Iris pigment epithelial cell (primary cell): ENCODE results near the gene CUEDC2.
"Not testable (repeated sequence)": the region's sequence is repeated elsewhere in the genome, so short reads cannot be mapped to it uniquely, and the experiment has no call there.

Experiments used
- DNase-seq: peaks from one replicate; pipeline ENCODE4 v3.0.0-alpha.2; 2011; ENCODE audit warnings: low read depth

CUEDC2 gene

DNA sequence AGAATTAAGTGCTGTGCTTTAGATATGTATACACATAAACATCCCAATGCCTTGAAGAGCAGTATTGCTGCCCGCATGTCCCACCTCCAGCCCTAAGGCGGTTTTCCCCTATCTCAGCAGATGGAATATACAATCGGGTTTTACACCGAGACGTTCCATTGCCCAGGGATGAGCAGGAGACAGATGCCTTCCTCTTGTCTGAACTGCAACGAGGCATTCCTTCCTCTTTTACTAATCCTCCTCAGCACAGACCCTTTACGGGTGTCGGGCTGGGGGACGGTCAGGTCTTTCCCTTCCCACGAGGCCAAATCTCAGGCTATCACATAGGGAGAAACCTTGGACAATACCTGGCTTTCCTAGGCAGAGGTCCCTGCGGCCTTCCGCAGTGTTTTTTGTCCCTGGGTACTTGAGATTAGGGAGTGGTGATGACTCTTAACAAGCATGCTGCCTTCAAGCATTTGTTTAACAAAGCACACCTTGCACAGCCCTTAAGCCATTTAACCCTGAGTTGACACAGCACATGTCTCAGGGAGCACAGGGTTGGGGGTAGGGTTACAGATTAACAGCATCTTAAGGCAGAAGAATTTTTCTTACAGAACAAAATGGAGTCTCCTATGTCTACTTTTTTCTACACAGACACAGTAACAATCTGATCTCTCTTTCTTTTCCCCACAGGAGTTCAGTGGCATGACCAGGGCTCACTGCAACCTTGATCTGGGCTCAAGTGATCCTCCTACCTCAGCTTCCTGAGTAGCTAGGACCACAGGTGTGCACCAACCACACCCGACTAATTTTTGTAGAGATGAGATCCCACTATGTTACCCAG is 22.5 kb upstream of the CUEDC2 start:
- not testable (repeated sequence) for DNase-seq

DNA sequence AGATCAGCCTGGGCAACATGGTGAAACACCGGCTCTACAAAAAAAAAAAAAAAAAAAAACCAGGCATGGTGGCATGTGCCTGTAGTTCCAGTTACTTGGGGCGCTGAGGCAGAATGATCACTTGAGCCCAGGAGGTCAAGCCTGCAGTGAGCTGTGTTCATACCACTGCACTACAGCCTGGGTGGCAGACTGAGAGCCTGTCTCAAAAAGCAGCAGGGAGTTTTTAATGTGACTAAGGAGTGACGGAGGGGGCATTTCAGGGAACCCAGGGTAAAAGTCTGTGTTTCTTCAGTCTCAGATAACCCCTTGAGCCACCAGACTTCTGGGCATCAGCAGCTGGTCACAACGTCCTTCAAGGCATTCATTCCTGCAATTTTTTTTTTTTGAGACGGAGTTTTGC is 21.1 kb upstream of the CUEDC2 start:
- DNase-seq, result peak; percentile 17

DNA sequence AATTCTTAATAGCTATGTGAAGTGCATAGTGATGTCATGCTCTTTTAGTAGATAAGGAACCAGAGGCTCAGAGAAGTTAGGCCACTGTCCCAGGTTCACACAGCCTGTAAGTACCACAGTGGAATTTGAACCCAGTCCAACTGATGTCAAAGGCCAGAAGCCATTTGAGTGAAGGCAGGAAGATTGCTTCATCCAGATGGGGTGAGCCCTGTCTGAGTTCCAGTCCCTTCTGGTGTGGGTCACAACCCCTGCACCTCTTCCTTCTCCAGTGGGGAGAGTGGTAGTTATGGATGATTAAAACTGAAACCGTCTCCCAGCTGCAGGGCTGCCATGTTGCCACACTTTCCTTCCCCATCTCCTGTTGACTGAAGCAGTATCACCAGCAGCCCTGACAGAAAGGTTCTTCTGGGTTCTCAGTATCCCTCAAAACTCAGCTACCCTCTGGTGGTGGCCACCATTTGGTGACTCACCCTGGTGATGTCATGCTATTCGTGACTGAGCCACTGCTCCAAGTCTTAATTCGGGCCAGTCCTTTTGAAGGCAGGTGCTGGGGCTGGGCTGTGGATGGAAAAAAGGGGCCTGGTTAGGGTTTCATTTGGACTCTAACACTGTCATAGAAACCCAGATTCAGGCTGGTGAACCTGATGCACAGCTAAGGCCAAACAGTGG is 20.4 kb upstream of the CUEDC2 start:
- DNase-seq, result peak; percentile 72

DNA sequence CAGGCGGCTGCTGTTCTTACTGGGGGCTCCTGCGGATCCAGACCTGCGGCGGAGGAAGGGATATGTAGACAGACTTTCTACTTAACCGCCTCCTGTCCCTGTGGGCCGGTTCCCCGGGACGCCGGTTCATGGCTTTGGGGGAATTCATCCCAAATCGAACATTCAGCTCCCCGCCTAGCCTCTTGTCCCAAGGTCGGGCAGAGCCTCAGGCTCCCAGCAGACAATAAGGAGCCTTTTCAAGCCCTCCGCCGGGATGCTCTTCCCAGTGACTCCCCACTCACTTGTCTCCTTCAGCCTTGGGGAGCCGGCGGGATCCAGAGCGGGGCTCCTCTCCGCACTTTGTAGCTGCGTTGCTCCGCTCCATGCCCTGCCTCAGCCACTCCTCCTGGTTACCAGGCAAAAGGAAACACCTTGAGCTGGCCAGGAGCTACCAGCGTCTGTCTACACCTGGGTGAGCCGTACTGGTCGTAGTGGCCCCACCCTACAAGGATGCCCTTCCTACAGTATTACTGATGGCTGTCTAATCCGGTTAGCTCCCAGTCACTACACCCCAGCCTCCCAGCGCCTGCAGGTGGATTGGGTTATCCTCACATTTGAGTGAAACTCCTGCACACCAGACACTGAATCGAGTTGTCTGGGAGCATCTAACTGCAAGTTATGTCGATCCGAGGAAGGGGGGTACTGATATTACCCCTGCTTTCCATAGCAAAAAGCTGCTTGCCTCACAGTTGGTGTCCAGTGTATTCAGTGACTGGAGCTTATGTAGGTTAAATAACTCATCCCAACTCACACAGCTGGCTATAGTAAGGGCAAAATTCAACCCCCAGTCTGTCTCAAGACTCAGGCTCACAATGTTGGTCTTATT is 19.0 kb upstream of the CUEDC2 start, which contains the start of gene C10orf95:
Gene C10orf95, minus strand, starts transcription at position 439 of the 865 bp plus-strand sequence. CDS start 450 bp downstream, outside the sequence.
- DNase-seq, result no peak

DNA sequence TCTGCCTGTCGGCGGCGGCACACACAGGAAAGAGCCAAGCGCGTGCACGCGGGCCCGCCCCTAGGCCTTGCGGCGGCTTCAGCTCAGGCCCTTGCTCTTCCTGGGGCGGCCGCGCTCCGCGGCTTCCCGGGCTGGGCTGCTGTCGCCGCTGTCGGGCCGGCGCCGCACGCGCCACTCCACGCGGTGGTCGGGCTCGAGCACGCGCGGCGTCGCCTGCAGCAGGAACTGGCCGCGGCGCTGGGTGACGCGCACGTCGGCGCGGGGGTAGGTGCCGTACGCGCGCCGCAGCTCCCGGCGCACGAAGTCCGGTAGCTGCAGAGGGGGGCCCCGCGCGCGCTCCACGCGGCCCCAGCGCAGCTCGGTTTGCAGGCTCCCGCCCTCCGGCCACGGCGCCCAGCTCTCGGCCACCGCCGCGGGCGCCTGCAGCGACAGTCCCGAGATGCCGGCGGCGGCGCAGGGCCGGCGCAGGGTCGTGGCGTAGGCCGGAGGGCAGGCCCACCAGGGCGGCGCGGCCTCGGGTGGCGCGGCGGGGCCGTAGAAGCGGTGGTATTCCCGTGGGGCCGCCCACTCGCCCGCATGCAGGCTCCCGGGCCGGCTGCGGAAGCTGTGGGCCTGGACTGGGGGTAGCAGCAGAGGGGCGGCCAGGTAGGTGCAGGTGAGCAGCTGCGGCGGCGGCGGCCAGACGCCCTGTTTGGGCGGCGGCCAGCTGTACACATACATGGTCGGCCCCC is 18.2 kb upstream of the CUEDC2 start:
- DNase-seq, result peak; percentile 73

DNA sequence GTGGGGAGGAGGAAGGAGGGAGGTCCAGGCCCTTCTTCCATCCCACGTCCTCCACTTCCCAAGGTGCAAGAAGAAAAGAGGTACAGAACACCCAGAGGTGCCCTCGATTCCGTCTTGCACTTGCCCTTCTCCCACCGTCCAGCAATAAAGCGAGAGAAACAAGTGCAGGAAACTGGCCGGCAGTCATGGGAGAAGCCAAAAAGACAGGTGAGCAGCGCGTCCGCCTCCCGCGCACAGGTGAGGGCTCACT is 17.7 kb upstream of the CUEDC2 start:
- DNase-seq, result no peak

- peak; percentile 65 for DNase-seq
These were observed 17.1 kb upstream of the CUEDC2 start for GRCh38 chr10:102449321-102450123.

DNA sequence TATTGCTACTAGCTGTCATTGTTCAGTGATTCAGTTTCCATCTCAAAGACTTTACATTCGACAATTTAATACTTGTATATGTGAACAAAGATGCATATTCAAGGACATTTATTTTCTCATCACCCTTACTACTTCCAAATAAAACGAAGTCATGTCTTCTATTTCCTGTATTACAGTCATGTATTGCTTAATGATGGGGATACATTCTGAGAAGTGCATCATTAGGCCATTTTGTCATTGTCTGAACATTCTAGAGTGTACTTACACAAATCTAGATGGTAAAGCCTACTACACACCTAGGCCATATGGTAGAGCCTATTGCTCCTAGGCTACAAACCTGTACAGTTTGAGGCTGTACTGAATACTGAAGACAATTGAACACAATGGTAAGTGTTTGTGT is 12.5 kb upstream of the CUEDC2 start:
- no peak for DNase-seq

DNA sequence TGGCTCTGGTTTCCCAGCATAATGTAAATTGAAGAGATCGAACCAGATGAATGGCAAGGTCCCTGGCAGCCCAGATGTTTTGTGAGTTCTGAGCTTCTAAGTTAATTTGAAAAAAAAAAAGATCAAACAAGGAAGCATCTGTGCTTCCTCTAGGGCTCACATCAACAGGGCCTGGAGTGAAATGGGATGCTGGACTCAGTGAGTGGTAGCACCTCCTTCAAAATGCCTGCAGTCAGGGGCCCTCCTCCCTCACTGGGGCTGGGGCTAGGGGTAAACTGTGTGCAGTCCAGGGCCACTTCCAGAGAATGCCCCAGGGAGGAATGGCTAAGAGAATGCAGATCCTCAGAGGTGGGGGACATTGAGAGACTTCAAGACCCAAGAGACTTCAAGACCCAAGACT is 6.0 kb upstream of the CUEDC2 start:
- no peak for DNase-seq

DNA sequence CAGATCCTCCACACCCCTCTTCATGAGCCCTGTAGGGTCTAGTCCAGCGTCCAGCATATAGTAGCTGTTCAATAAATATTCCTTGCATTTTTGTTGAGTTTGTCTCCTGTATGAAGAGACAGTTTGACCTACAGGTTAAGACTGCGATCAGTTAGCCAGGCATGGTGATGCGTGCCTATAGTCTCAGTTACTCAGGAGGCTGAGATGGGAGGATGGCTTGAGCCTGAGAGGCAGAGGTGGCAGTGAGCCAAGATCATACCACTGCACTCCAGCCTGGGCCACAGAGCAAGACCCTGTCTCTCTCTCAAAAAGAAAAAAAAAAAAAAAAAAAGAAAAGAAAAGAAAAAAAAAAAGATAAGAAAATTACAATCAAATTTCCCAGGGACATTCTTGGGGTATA is 5.1 kb upstream of the CUEDC2 start:
- DNase-seq, result no peak

DNA sequence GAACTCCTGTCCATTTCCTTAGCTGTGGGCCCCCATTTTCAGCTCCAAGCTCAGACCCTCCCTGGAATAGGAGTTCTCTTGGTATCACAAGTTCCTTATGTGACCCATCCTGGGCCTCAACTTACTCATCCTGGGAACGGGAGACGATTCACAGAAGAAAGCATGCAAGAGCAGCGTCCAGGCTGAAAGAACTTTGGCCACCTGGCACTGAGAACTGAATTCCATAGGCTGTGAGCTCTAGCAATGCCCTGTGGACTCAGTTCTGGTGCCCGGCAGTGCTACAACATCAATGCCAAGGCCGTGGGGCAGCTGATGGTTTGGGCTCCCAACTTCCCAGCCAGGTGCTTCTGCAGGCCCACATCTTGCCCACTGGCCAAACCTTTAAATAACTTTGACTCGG is 3.9 kb upstream of the CUEDC2 start:
- DNase-seq, result no peak

GRCh38 chr10:102435529-102436233 is 3.3 kb upstream of the CUEDC2 start:
- peak; percentile 21 for DNase-seq

DNA sequence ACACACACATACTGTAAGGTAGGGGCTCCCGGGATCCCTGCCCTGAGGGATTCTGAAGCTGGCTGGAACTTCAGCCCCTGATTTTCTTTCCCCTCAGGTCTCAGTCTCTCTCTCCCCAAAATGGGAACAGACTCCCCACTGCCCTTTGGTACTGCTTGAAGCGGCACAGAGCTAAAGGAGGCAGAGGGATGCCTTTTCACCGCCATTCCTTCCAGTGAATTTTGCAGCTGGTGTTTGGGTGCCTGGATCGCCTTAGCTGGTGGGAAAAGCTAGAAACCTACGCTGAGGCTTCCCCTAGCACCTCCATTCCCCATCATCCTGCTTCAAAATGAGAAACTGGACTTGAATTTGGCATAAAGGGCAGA is 2.7 kb upstream of the CUEDC2 start:
- DNase-seq, result no peak

- peak; percentile 65 for DNase-seq
These were observed 2.2 kb upstream of the CUEDC2 start for GRCh38 chr10:102434394-102435132.

GRCh38 chr10:102433619-102434046 is 1.3 kb upstream of the CUEDC2 start:
- no peak for DNase-seq

GRCh38 chr10:102431452-102432124 is 786 bp downstream of the CUEDC2 start:
- DNase-seq, result peak; percentile 30

DNA sequence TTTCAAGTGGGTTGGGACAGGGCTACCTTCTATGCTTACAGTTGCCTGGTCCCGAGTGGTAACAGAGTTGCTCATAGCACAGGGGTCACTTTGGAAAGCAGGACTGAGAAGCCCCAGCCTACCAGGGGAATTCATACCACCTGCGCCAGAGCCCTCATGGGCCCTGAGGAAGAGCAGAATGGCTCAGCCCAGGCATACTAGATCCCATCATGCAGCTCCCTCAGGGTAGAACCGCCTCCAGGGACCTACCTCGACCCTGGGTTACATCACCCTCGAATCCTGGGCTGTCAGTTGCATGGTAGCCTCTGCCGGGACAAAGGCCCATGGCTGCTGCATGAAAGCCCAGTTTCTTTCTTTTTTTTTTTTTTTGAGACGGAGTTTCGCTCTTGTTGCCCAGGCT is 2.9 kb downstream of the CUEDC2 start:
- DNase-seq, result no peak

GRCh38 chr10:102426803-102427287 is 5.5 kb downstream of the CUEDC2 start:
- DNase-seq, result peak; percentile 21

DNA sequence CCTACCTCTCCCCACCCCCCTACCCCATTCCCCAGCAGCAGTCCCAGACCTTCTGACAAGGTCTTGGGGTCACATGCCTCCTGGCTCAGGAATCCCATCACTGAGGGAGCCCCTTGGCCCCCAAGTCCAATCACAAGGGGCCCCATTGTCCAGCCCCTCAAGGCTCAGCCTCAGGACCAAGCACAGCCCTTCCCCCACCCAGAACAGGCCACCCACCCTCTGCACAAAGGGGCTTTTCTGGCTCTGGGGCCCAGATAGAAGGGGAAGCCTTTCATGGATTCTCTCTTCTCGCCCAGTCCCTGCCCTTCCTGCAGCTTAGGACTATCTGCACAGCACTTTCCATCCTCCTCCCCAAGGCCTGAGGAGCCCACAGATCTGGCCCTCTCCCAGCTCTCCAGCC is 6.9 kb downstream of the CUEDC2 start:
- no peak for DNase-seq
